H9 (cell line): Measurements from ENCODE around the gene BIRC6. TPM values are rescaled to one million over a fixed set of nuclear protein-coding genes. Genes with fewer than 3 reads are reported as not detected.

Experiments used
- DNase-seq: peaks from one replicate; pipeline ENCODE4 v3.0.0-alpha.2; 2017
- H2AFZ ChIP-seq: one replicate; pipeline ENCODE4 v1.6.1; 2013; ENCODE audit warnings: mild to moderate bottlenecking, low read length, control low read depth, moderate library complexity
- H2AK5ac ChIP-seq: 2 replicates; pipeline ENCODE4 v1.6.1; 2013; ENCODE audit warnings: low read length, control low read depth, mixed read lengths; ENCODE audit not compliant: insufficient read length
- H2BK120ac ChIP-seq: one replicate; pipeline ENCODE4 v1.6.1; 2013; ENCODE audit warnings: low read depth, mild to moderate bottlenecking, low read length, control low read depth, inconsistent platforms; ENCODE audit not compliant: poor library complexity, severe bottlenecking
- H2BK12ac ChIP-seq: 2 replicates; pipeline ENCODE4 v1.6.1; 2013; ENCODE audit warnings: low read length, control low read depth, mixed read lengths, low read depth; ENCODE audit not compliant: insufficient read length
- H2BK15ac ChIP-seq: 2 replicates; pipeline ENCODE4 v1.6.1; 2013; ENCODE audit warnings: low read depth, low read length, control low read depth
- H2BK20ac ChIP-seq: one replicate; pipeline ENCODE4 v1.6.1; 2013; ENCODE audit warnings: low read depth, mild to moderate bottlenecking, low read length, control low read depth, inconsistent platforms; ENCODE audit not compliant: poor library complexity, severe bottlenecking
- H2BK5ac ChIP-seq: 2 replicates; pipeline ENCODE4 v1.6.1; 2013; ENCODE audit warnings: low read length, control low read depth, mixed read lengths; ENCODE audit not compliant: insufficient read length
- H3K14ac ChIP-seq: 2 replicates; pipeline ENCODE4 v1.6.1; 2013; ENCODE audit warnings: low read length, control low read depth; ENCODE audit not compliant: insufficient read depth
- H3K18ac ChIP-seq: 2 replicates; pipeline ENCODE4 v1.6.1; 2013; ENCODE audit warnings: low read depth, mild to moderate bottlenecking, mixed read lengths, low read length, control low read depth; ENCODE audit not compliant: insufficient read length
- H3K23ac ChIP-seq: 2 replicates; pipeline ENCODE4 v1.6.1; 2013; ENCODE audit warnings: low read length, control low read depth, mixed read lengths, low read depth; ENCODE audit not compliant: insufficient read length
- H3K23me2 ChIP-seq: 2 replicates; pipeline ENCODE4 v1.6.1; 2013; ENCODE audit warnings: low read depth, mild to moderate bottlenecking, mixed read lengths, low read length, control low read depth; ENCODE audit not compliant: insufficient read length, poor library complexity, severe bottlenecking
- H3K27ac ChIP-seq: 2 replicates; pipeline ENCODE4 v1.5.1; 2013; ENCODE audit warnings: low read length, control low read depth, mixed read lengths, low read depth; ENCODE audit not compliant: insufficient read length
- H3K27me3 ChIP-seq: 2 replicates; pipeline ENCODE4 v1.6.1; 2013; ENCODE audit warnings: low read length, control low read depth, inconsistent platforms; ENCODE audit not compliant: insufficient read depth
- H3K4ac ChIP-seq: 2 replicates; pipeline ENCODE4 v1.6.1; 2013; ENCODE audit warnings: low read depth, mild to moderate bottlenecking, control low read depth, inconsistent platforms, low read length, moderate library complexity
- H3K4me1 ChIP-seq: 2 replicates; pipeline ENCODE4 v1.6.1; 2013; ENCODE audit warnings: low read length, control low read depth, inconsistent platforms; ENCODE audit not compliant: insufficient read depth
- H3K4me2 ChIP-seq: 2 replicates; pipeline ENCODE4 v1.6.1; 2013; ENCODE audit warnings: low read length, control low read depth, mixed read lengths; ENCODE audit not compliant: insufficient read length, insufficient read depth
- H3K56ac ChIP-seq: 2 replicates; pipeline ENCODE4 v1.6.1; 2013; ENCODE audit warnings: low read depth, mild to moderate bottlenecking, mixed read lengths, low read length, control low read depth; ENCODE audit not compliant: insufficient read length
- H3K79me1 ChIP-seq: 2 replicates; pipeline ENCODE4 v1.6.1; 2013; ENCODE audit warnings: low read depth, mild to moderate bottlenecking, moderate library complexity, low read length, control low read depth, inconsistent platforms; ENCODE audit not compliant: insufficient read depth, poor library complexity, severe bottlenecking
- H3K79me2 ChIP-seq: 2 replicates; pipeline ENCODE4 v1.6.1; 2013; ENCODE audit warnings: low read length, control low read depth, inconsistent platforms; ENCODE audit not compliant: insufficient read depth
- H3K9ac ChIP-seq: 2 replicates; pipeline ENCODE4 v1.6.1; 2013; ENCODE audit warnings: low read length, control low read depth, mixed read lengths; ENCODE audit not compliant: insufficient read length; ENCODE audit errors: extremely low read depth
- H3K9me3 ChIP-seq: one replicate; pipeline ENCODE4 v1.6.1; 2013; ENCODE audit warnings: low read depth, low read length, inconsistent platforms; ENCODE audit not compliant: control insufficient read depth
- H3T11ph ChIP-seq: one replicate; pipeline ENCODE4 v1.6.1; 2013; ENCODE audit warnings: mild to moderate bottlenecking, low read length, control low read depth, inconsistent platforms
- H4K20me1 ChIP-seq: one replicate; pipeline ENCODE4 v1.6.1; 2013; ENCODE audit not compliant: control insufficient read depth, insufficient read length, insufficient read depth
- H4K5ac ChIP-seq: 2 replicates; pipeline ENCODE4 v1.6.1; 2013; ENCODE audit warnings: low read depth, mild to moderate bottlenecking, mixed read lengths, low read length, control low read depth; ENCODE audit not compliant: insufficient read length
- H4K8ac ChIP-seq: replicated peaks from 2 replicates; pipeline ENCODE4 v1.6.1; 2013; ENCODE audit warnings: low read length, control low read depth, mixed read lengths, low read depth; ENCODE audit not compliant: insufficient read length
- H4K91ac ChIP-seq: 2 replicates; pipeline ENCODE4 v1.6.1; 2013; ENCODE audit warnings: low read depth, mild to moderate bottlenecking, moderate library complexity, mixed read lengths, low read length, control low read depth; ENCODE audit not compliant: insufficient read length
- H3K27ac Mint-ChIP-seq, 3 experiments: 2 replicates in 2 of 3; 3 replicates in 1 of 3; pipeline ENCODE4 v1.8.0; 2020 to 2021; ENCODE audit warnings: mixed read lengths in 3 of 3, mild to moderate bottlenecking in 1 of 3, moderate library complexity in 1 of 3
- H3K27me3 Mint-ChIP-seq: 2 replicates; pipeline ENCODE4 v1.8.0; 2021; ENCODE audit warnings: low read depth, mild to moderate bottlenecking, moderate library complexity, mixed read lengths
- H3K36me3 Mint-ChIP-seq, 3 experiments: 2 replicates in 2 of 3; 3 replicates in 1 of 3; pipeline ENCODE4 v1.8.0; 2020 to 2021; ENCODE audit warnings: low read depth in 3 of 3, mixed read lengths in 3 of 3; ENCODE audit not compliant: insufficient read depth in 1 of 3
- H3K4me1 Mint-ChIP-seq, 2 experiments: 2 replicates each; pipeline ENCODE4 v1.8.0; 2020; ENCODE audit warnings: mixed read lengths in 2 of 2
- H3K4me3 Mint-ChIP-seq, 2 experiments: 2 replicates in 1 of 2; 3 replicates in 1 of 2; pipeline ENCODE4 v1.8.0; 2020 to 2021; ENCODE audit warnings: mild to moderate bottlenecking in 2 of 2, mixed read lengths in 2 of 2, moderate library complexity in 1 of 2
- H3K9me3 Mint-ChIP-seq, 2 experiments: 2 replicates in 1 of 2; 3 replicates in 1 of 2; pipeline ENCODE4 v1.8.0; 2020; ENCODE audit warnings: mild to moderate bottlenecking in 2 of 2, mixed read lengths in 2 of 2, moderate library complexity in 1 of 2
- CTCF ChIP-seq: fragments of 200-600 bp; sonication (generic); conservative IDR thresholded peaks from 3 replicates; pipeline ENCODE4 v1.8.0; 2021; ENCODE audit warnings: antibody characterized with exemption, mild to moderate bottlenecking
- WGBS: extraction: QIAGEN DNeasy Blood & Tissue Kit; methylation state at CpG from one replicate; pipeline ENCODE4 v1.1.7; 2013; ENCODE audit warnings: missing lambda C conversion rate, low lambda C conversion rate, mixed read lengths; ENCODE audit not compliant: insufficient read length; ENCODE audit errors: extremely low coverage; 5-methylcytosine and 5-hydroxymethylcytosine counted together
- total RNA-seq: library from RNA; stranded (reverse); gene quantifications from 2 replicates; pipeline ENCODE4 v1.2.1, GENCODE V29; 2021

BIRC6 gene
- total RNA-seq, 1 experiment from 2014 or later, result 78.8 TPM

- no peak overlapping the region for H4K5ac ChIP-seq
- H2AFZ ChIP-seq, result no peak overlapping the region
- no peak overlapping the region for H3K56ac ChIP-seq
- no peak overlapping the region for H2BK20ac ChIP-seq
- H3K14ac ChIP-seq, result no peak overlapping the region
- no peak overlapping the region for H2BK5ac ChIP-seq
- H3K9me3 ChIP-seq, result no peaks in the 10 kb centered on the region
- no peak overlapping the region for H3T11ph ChIP-seq
- H4K20me1 ChIP-seq, result no peaks in the 10 kb centered on the region
- Mint-ChIP-seq H3K9me3 (no peaks in the 10 kb centered on the region), H3K4me1 (peaks cover 8 to 16% of the 10 kb centered on the region in 2 experiments), H3K27me3 (no peaks in the 10 kb centered on the region), H3K4me3 (peak overlapping the region in 1 of 2 experiments; percentile 49; a peak in 2 of 5 replicates), H3K27ac (peak overlapping the region; percentile 61 to 96 (median 87)), H3K36me3 (peaks cover 3 to 50% (median 22%) of the 10 kb centered on the region in 3 experiments; a peak in 6 of 7 replicates)
- H2BK12ac ChIP-seq, result no peak overlapping the region
- no peak overlapping the region for H2BK120ac ChIP-seq
- no peak overlapping the region for H3K9ac ChIP-seq
- no peak overlapping the region for H3K27ac ChIP-seq
- no peak overlapping the region for H4K91ac ChIP-seq
- no peaks in the 10 kb centered on the region for H3K79me1 ChIP-seq
- TF ChIP-seq CTCF, result no peak
- no peak overlapping the region for H2BK15ac ChIP-seq
- no peak for DNase-seq
- H3K27me3 ChIP-seq, result no peaks in the 10 kb centered on the region
- no peak overlapping the region for H3K23ac ChIP-seq
- H2AK5ac ChIP-seq, result no peak overlapping the region
- no peaks in the 10 kb centered on the region for H3K79me2 ChIP-seq
- H3K18ac ChIP-seq, result no peak overlapping the region
- H3K23me2 ChIP-seq, result no peaks in the 10 kb centered on the region
- H3K4ac ChIP-seq, result no peak overlapping the region
- WGBS, result no CpG with 5 or more reads among the region's 3 CpGs
- no peak overlapping the region for H4K8ac ChIP-seq
- no peaks in the 10 kb centered on the region for H3K4me1 ChIP-seq
- H3K4me2 ChIP-seq, result no peak overlapping the region
These were observed 139.8 kb downstream of the BIRC6 start for GRCh38 chr2:32496662-32497061.
